IgD-negative memory B cell (primary cell): ENCODE results near the gene NPY4R. TPM values are rescaled to one million over a fixed set of nuclear protein-coding genes. Genes with fewer than 3 reads are reported as not detected.
"Not testable (repeated sequence)": the region's sequence is repeated elsewhere in the genome, so short reads cannot be mapped to it uniquely, and the experiment has no call there.

Experiments used
- H3K27ac Mint-ChIP-seq, 3 donors: one replicate each; pipeline ENCODE4 v1.8.0; 2020 to 2022; ENCODE audit warnings: mild to moderate bottlenecking in 3 of 3, mixed read lengths in 3 of 3, moderate library complexity in 1 of 3
- H3K27me3 Mint-ChIP-seq: one replicate; pipeline ENCODE4 v1.8.0; 2021; ENCODE audit warnings: mixed read lengths
- H3K36me3 Mint-ChIP-seq: one replicate; pipeline ENCODE4 v1.8.0; 2020; ENCODE audit warnings: mild to moderate bottlenecking, mixed read lengths
- H3K4me1 Mint-ChIP-seq, 3 donors: one replicate each; pipeline ENCODE4 v1.8.0; 2020 to 2022; ENCODE audit warnings: mixed read lengths in 3 of 3, mild to moderate bottlenecking in 1 of 3
- H3K4me3 Mint-ChIP-seq, 4 donors: one replicate each; pipeline ENCODE4 v1.8.0; 2020 to 2022; ENCODE audit warnings: mild to moderate bottlenecking in 4 of 4, mixed read lengths in 4 of 4, moderate library complexity in 3 of 4
- H3K9me3 Mint-ChIP-seq, 3 donors: one replicate each; pipeline ENCODE4 v1.8.0; 2020 to 2021; ENCODE audit warnings: mixed read lengths in 3 of 3, mild to moderate bottlenecking in 1 of 3
- polyA plus RNA-seq: library from polyadenylated mRNA; unstranded; fragments of 300-500 nt; fragmentation: Illumina TruSeq; gene quantifications from one replicate; pipeline ENCODE4 v1.2.3, GENCODE V29; 2021

NPY4R gene
- polyA plus RNA-seq, 1 donor from 2014 or later: not detected

GRCh38 chr10:46419570-46420379 is 46.0 kb downstream of the NPY4R start:
- not testable (repeated sequence) for H3K27me3 Mint-ChIP-seq, H3K9me3 Mint-ChIP-seq, H3K4me3 Mint-ChIP-seq, H3K36me3 Mint-ChIP-seq, H3K4me1 Mint-ChIP-seq, H3K27ac Mint-ChIP-seq

- H3K9me3 Mint-ChIP-seq, H3K27me3 Mint-ChIP-seq, H3K36me3 Mint-ChIP-seq, H3K27ac Mint-ChIP-seq, H3K4me1 Mint-ChIP-seq, H3K4me3 Mint-ChIP-seq: not testable (repeated sequence)
Observed at GRCh38 chr10:46418283-46418682, 47.5 kb downstream of the NPY4R start.

GRCh38 chr10:46415291-46415690 is 50.5 kb downstream of the NPY4R start:
- H3K27ac Mint-ChIP-seq, H3K36me3 Mint-ChIP-seq, H3K9me3 Mint-ChIP-seq, H3K27me3 Mint-ChIP-seq, H3K4me1 Mint-ChIP-seq, H3K4me3 Mint-ChIP-seq: not testable (repeated sequence)

DNA sequence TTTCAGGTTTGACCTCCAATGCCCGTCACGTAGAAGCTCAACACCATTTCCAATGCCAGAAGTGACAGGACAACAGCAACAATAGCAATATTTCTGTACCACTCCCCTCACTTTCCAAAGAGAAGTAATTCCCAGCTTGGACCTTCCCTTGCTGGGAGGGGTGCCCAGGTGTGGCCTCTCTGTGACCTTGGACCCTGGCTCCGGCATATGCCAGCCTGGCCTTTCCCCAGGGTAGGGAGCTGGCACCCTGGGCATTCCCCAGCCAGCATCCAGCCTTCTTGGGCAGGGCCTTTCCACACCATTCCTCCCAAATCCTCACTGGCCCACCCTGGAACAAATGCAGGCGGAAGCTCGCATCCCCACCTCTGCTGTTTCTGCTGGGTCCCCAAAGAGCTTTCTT is 53.1 kb downstream of the NPY4R start:
- H3K4me3 Mint-ChIP-seq, H3K9me3 Mint-ChIP-seq, H3K4me1 Mint-ChIP-seq, H3K27ac Mint-ChIP-seq, H3K36me3 Mint-ChIP-seq, H3K27me3 Mint-ChIP-seq: not testable (repeated sequence)

DNA sequence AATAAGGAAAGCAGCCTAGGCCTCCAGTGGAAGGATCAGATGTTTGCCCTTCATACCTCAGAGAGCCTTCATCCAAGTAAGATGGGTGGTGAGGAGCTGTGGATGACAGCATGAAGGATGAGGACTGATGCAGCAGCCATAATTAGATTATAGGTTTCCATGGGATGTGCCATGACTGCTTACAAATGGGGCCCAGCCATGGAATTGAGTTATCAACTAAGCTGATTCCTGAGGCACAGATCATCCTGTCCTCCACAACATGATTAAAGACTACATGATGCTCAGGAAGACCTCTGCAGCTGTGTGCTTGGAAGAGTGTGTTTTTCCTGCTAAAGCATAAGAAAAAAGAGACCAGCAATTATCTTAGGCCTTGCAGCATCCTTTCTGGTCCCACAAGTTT is 54.6 kb downstream of the NPY4R start:
- not testable (repeated sequence) for H3K27ac Mint-ChIP-seq, H3K4me3 Mint-ChIP-seq, H3K36me3 Mint-ChIP-seq, H3K27me3 Mint-ChIP-seq, H3K9me3 Mint-ChIP-seq, H3K4me1 Mint-ChIP-seq

Other genes with a start within 250 kb of the NPY4R start
- gene ANTXRL, start 179.0 kb downstream of the NPY4R start, polyA plus RNA-seq: not detected
- gene ANXA8L1, start 90.2 kb downstream of the NPY4R start, polyA plus RNA-seq: not detected
- not detected for gene GPRIN2, start 90.7 kb upstream of the NPY4R start, polyA plus RNA-seq
- gene SYT15, start 113.2 kb upstream of the NPY4R start, polyA plus RNA-seq: 0.45 TPM